GM18517 (cell line): Measurements from ENCODE around the gene NYNRIN.

Experiments used
- ATAC-seq: cut with Tn5 transposase; IDR thresholded peaks from one replicate; pipeline ENCODE4 v1.9.1; 2021; ENCODE audit warnings: mild to moderate bottlenecking, moderate library complexity; ENCODE audit not compliant: unreplicated experiment

NYNRIN gene

DNA sequence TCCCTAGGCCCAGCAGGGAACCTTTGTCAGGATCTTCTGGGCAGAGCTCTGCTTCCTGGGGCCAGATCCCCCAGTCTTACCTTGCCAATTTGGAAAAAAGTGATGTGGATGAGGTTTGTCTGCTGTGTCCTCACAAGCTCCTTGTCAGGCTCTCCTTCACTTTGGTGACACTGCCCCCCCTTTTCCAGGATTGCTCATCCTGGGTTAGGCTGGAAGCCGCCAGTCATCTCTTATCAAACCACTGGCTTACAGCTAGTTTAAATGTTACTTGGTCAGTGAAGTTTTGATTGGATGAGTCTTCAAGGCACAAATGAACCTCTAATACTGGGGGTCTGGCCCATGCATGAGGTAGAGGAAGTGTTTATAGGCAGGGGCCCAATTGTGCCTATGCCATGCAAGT is 15.3 kb downstream of the NYNRIN start:
- ATAC-seq = no peak

DNA sequence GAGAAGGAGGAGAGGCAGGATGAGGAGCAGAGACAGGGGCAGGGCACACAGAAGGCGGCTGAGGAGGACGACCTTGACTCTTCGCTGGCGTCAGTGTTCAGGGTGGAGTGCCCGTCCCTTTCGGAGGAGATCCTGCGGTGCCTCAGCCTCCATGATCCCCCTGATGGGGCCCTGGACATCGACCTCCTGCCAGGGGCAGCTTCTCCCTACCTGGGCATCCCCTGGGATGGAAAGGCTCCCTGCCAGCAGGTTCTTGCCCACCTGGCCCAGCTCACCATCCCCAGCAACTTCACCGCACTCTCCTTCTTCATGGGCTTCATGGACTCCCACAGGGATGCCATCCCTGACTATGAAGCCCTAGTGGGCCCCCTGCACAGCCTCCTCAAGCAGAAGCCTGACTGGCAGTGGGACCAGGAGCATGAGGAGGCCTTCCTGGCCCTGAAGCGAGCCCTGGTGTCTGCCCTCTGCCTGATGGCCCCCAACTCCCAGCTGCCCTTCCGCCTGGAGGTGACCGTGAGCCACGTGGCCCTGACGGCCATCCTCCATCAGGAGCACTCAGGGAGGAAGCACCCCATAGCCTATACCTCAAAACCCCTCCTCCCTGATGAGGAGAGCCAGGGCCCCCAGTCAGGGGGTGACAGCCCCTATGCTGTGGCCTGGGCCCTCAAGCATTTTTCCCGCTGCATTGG is 16.1 kb downstream of the NYNRIN start:
- no peak for ATAC-seq

DNA sequence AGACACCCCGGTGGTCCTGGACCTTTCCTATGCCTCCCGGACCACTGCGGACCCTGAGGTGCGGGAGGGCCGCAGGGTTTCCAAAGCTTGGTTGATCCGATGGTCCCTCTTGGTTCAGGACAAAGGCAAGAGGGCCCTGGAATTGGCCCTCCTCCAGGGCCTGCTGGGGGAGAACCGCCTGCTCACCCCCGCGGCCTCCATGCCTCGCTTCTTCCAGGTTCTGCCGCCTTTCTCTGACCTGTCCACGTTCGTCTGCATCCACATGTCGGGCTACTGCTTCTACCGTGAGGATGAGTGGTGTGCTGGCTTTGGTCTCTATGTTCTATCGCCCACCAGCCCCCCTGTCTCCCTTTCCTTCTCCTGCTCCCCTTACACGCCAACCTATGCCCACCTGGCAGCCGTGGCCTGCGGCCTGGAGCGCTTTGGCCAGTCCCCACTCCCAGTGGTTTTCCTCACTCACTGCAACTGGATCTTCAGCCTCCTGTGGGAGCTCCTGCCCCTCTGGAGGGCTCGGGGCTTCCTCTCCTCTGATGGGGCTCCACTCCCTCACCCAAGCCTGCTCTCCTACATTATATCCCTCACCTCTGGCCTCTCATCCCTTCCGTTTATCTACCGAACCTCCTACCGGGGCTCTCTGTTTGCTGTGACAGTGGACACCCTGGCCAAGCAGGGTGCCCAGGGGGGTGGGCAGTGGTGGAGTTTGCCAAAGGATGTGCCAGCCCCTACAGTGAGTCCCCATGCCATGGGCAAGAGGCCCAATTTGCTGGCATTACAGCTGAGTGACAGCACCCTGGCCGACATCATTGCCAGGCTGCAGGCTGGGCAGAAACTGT is 16.8 kb downstream of the NYNRIN start:
- ATAC-seq = no peak

DNA sequence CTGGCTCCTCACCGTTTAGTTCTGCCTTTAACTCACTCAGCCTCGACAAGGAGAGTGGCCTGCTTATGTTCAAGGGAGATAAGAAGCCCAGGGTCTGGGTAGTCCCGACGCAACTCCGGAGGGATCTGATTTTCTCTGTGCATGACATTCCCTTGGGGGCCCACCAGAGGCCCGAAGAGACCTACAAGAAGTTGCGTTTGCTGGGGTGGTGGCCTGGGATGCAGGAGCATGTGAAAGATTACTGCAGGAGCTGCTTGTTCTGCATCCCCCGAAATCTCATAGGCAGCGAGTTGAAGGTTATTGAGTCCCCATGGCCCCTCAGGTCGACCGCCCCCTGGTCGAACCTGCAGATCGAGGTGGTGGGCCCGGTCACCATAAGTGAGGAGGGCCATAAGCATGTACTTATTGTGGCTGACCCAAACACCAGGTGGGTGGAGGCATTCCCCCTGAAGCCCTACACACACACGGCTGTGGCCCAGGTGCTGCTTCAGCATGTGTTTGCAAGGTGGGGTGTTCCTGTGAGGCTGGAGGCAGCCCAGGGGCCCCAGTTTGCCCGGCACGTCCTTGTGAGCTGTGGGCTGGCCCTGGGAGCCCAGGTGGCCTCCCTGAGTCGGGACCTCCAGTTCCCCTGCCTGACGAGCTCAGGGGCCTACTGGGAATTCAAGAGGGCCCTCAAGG is 17.6 kb downstream of the NYNRIN start:
- no peak for ATAC-seq

DNA sequence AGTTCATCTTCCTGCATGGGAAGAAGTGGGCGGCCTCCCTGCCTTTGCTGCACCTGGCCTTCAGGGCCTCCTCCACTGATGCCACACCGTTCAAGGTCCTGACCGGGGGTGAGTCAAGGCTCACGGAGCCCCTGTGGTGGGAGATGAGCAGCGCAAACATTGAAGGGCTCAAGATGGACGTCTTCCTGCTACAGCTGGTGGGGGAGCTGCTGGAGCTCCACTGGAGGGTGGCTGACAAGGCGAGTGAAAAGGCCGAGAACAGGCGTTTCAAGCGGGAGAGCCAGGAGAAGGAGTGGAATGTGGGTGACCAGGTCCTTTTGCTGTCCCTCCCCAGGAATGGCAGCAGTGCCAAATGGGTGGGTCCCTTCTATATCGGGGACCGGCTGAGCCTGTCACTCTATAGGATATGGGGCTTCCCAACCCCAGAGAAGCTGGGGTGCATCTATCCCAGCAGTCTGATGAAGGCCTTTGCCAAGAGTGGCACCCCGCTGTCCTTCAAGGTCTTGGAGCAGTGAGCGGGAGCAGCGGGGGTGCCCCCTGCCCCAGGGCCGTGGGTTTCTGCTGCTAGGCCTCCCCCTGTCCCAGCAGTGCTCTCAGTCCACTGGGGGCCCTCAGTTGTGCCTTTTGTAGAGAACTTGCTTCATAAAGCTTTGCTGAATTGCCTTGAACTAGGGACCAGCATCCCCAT is 18.3 kb downstream of the NYNRIN start:
- no peak for ATAC-seq

DNA sequence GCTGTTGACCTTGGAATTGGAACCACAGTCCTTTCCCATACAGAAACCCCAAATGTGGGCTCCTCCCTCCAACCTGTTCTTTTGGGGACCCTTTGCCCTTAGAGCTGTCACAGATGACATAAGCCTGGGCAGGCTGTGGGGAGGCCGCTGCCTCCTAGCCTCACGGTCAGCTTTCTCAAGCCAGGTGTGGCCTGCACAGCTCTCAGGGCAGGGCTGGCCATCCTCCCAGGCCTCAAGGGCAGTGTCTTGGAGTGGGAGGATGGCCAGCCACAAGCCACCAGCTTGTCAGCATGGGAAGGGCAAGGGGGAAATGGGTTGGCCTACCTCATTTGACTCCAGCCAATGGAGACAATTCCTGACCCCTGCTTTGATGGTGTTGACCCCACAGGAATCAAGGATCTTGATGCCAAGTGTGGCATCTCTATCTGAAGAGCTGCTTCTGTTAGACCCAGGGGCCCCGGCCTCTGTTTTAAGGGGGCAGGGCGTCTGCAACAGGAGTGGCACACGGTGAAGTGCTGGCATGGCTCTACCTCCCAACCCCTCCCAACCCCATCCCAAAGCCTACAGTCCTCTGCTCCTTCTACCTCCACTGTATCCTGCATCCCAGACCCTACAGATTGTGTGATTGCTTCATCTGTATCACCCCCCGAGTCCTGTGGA is 19.2 kb downstream of the NYNRIN start:
- no peak for ATAC-seq

DNA sequence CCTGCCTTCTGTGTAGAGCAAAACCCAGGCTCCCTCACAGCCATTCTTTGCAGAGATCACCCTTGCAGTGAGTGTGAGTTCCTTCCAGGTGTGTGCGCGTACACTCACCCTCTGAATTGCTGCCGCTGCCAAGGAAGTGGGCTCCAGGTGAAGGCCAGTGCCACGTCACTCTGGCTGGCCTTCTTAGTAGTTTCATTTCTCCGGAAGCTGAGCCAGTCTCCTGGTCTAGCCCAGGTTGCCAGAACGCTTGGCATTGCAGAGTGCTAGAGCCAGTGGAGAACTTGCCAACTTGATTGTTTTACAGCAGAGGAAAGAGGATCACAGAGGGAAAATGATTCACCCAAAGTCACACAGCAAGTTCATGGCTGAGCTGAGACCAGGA is 19.7 kb downstream of the NYNRIN start:
- ATAC-seq = no peak

DNA sequence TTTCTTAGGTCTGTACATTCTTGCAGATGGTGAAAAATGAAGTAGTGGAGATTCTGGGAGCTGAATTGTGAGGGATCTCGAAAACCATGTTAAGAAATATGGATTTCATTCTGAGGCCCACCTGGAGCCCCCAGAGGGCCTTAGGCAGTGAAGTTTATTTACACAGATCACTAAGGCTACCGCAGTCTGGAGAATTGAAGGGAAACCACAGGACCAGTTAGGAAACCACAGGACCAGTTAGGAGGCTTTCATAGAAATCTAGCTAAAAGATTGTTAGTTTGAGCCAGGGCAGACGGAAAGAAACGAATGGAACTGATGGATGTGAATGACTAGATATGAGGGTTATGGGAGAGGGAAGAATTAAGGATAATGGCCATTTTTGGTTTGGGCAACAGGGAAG is 23.5 kb downstream of the NYNRIN start:
- ATAC-seq = no peak

DNA sequence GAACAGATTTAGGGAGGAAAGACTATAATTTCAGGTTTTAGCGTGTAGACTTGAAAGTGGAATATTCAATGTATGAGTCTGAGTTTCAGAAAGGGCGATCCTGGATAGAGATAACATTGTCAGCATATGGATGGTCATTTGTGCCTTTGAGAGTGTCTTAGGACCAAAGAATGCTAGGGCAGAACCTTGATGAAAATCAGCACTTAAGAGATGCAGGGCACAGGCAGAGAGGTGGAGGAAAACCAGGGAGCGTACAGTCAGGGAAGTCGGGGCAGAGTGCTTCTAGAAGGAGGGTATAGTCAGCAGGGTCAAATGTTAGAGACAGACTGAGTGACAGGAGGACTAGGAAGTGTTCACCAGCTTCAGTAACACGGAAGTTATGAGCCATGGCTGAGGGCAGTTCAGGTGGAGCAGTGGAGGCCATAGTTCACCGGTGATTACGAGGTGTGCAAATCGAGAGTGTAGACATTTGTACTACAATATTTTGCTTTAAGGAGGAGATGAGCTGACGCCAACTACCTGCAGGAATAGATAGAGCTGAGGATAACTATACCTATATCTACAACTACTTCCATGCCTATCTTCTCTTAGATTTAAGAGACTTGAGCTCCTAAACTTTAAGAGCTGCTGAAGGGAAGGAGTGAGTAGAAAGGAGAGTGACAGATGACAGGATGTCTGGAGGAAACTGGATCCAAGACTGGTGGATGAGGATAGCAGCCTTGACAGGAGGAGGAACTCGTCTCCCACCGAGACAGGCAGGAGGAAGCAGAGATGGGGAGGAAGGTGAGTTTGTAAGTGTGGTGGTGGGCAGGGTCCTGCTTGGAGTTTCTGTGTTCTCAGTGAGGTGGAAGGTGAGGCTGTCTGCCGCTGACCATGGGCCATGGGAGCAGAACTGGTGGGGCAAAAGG is 24.1 kb downstream of the NYNRIN start:
- no peak for ATAC-seq

DNA sequence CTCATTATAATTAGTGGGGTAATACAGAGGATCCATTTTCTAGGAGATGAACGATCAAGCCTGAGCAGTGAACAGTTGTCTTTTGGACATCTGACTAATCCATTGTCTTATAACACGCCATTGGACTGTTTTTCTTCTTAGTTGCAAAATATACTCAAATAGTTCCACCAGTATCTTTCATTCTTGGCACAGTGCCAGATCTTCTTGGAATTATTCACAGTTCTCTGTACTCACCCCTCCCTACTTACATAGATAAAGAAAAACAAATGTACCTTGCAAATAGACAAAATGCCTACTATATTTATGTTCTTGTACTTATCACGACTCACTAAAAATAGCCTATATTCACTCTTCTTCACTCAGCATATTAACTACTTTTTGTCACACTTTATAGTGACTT is 26.9 kb downstream of the NYNRIN start:
- no peak for ATAC-seq

DNA sequence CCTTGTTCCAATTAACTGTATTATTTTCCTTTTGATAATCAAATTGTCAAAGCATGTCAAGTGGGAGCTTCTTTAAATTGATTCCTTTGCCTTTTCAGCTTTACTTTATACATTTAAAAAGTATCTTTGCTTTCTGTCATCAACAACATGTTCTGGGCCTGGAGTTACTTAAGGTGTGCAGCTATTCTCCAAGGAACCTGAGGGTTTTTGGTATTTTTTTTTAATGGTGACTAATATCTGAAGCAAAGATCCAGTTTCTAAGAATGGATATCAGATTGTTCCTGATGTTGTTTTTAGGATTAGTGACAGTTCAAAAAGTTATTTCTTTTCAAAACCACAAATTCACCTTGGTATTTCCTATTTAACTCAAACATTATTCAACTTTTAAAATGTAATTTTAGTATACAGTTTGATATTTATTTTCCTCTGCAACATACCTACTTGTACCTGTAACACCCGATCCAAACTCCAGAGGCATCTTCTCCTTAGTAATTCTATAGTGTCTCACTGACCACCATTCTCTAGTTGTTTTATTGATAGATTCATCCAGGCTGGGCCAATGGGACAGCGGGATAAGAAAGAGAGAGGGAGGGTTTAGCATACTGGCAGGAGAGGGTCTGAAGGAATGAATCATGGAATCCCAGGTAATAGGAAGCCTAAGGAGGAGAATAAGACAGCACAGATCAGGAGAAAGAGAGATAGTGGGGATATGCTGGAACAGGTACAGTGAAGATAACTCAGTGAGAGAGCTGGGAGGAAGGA is 27.5 kb downstream of the NYNRIN start:
- no peak for ATAC-seq

DNA sequence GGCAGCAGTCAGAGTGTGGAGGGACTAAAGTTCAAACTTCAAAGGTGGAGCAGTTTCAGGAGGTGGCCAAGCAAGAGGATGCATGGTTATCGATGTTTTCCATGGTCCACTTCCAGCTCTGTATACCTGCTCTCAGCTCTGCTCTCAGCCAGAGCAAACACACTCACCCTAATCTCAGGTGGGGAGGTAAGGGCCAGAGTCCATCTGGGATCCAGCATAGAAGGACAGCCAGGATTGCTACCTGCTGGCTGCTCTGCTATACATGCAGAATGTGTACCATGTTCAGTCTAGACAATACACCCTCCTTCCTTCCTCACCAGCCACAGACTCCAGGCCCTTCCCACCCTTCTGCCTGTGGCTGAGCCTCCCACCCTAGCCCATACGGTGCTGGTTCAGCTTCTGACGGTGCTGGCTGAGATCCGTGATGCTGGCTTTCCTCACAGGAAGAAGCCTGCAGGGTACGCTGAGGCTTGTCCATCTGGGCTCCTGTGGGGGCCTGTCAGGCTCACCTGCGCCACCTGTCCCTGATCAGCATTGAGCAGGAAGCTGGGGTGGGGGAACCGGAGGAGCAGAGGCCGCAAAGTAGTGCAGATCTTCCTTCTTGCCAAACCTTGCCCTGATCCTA is 28.2 kb downstream of the NYNRIN start:
- ATAC-seq = no peak

DNA sequence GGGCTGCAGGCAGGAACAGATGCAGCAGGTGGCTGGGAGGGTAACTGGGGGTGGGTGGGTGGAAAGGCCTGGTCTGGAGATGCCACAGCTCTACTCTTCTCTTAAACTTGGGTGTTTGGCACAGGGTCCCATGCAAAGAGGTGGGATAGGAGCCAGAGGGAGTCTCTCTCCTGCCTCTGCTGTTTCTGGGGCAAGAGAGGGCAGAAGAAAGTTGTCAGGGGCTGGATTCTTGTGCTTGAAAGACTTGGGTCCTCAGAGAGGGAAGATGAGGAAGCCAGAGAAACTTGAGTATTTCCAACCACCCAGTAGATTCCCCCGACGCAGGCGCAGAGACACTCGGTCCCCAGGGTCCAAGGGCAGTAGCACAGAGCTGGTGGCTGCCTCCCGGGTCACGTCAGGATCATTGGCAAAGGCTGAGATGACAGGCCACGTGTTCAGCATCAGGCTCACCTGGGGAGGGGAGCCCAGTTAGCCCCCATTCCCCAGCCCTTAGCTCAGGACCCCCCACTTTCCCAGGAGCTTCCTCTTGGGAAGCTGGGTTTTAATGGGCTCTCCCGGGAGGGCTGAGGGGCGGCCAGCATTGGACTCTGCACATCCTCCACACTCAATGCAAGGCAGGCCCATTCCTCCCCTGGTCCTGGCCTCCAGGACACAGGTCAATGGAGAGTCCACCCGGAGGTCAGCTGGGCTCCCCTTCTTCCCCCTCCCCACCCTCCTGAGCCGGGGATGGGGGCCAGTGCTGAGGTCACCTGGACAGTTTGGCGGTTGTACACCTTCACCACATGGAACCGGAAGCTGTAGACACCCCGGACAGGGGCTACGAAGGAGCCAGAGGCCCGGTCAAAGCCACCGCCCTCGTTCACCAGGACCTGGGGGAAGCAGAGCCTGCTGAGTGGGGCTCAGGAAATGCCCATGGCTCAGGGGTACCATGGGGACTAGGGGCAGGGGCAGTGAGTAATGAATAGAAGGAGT is 29.0 kb downstream of the NYNRIN start:
- ATAC-seq = no peak

DNA sequence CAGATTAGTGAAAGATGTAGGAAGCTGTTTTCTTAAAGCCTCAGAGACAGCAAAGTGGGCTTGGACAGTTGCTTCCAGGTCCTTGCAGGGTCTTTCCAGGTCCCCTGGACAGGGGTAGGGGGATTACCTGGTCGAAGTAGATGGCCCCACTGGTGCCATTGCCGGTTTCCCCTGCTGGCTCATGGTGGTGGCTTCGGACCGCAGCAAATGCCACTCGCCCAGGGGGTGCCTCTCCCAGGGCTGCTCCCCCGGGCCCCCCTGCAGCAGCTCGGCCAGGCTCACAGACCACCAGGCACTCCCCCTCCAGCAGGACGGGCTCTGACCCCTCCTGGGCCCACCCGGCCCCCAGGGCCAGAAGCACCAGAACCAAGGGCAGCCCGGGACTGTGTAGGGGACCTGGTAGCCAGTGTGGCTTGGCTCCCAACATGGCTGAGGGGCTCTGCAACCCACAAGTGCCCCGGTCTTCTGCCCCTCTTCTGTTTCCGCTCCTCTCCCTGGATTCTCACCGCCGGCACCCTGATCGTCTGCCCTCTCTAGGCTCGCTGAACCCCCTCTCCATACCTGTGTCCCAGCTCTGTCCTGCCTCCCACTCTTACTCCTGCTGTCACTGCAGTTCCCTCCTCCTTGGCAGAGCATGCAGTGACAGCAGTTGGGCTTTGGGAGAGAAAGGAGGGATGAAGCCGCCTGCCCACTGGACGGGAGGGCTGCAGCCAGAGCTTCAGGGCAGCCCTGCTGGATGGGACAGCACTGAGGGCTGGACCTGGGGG is 30.0 kb downstream of the NYNRIN start:
- ATAC-seq = no peak

DNA sequence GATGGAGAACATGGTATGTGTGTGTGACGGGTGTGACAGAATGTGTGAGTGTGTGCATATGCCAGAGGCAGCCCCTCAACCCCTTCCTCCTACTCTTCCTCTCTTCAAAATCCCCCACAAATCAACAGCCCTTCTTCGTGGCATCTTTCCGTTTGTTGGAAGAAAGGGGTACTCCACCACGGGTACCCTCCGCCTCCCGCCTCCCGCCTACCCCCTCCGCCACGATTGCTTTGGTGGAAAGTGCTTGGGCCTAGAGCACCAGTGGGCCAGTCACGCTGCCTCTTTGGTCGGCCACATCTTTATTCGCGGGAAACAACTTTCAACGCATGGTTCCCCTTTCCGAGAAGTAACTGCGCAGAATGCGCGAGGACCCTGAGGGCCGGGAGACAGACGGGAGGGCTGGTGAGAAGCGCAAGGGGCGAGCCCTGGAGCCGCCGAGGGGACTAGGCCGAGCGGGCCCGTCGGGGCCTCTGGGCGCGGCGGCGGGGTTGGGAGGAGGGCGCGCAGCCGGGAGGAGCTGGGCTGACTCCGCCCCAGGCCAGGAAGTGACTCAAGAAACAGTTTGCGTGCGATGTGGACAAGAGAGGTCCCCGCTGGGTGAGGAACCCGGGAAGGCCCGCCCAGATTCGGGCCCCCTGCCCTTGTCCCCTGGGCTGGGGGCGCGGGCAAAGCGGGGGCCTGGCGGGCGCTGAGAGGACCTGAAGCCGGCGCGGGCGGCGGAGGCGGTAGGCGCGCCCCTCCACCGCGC is 30.8 kb downstream of the NYNRIN start, which contains the start of the genes CBLN3 and KHNYN:
Gene CBLN3, minus strand, starts transcription at position 274 of the 748 bp plus-strand sequence. CDS start 614 bp downstream, outside the sequence.
Gene KHNYN, plus strand, starts transcription at position 560 of the 748 bp plus-strand sequence. CDS start 777 bp downstream, outside the sequence.
- peak; percentile 82 for ATAC-seq
